Left lung (tissue), 10 donors: Measurements from ENCODE around the gene SCG5. TPM values are rescaled to one million over a fixed set of nuclear protein-coding genes. Genes with fewer than 3 reads are reported as not detected.
A peak's percentile ranks its signal among the peaks of the same experiment; 100 is the strongest.

ENCODE experiments used
- ATAC-seq: fragments of 200-7000 bp; cut with Tn5 transposase; one replicate; pipeline ENCODE4 v1.9.1; 2020; ENCODE audit warnings: moderate library complexity
- DNase-seq, 4 donors: peaks; one replicate each; pipeline ENCODE4 v3.0.0-alpha.2; 2013 to 2020
- H3K27ac ChIP-seq, 2 donors: fragments of 200-600 bp; sonication (generic) in 1 of 2; one replicate each; pipeline versions ENCODE4 v1.5.0 to v1.8.0; 2020 to 2021
- H3K27me3 ChIP-seq, 2 donors: fragments of 200-600 bp; sonication (generic) in 1 of 2; one replicate each; pipeline versions ENCODE4 v1.5.0 to v1.8.0; 2020 to 2021
- H3K36me3 ChIP-seq, 2 donors: fragments of 200-600 bp; sonication (generic) in 1 of 2; one replicate each; pipeline versions ENCODE4 v1.5.0 to v1.8.0; 2020 to 2021
- H3K4me1 ChIP-seq, 2 donors: fragments of 200-600 bp; one replicate each; pipeline ENCODE4 v1.8.0; 2021
- H3K4me3 ChIP-seq, 2 donors: fragments of 200-600 bp; sonication (generic) in 1 of 2; one replicate each; pipeline versions ENCODE4 v1.5.0 to v1.8.0; 2020 to 2021; ENCODE audit warnings: mild to moderate bottlenecking in 1 of 2
- H3K9me3 ChIP-seq, 2 donors: fragments of 200-600 bp; sonication (generic) in 1 of 2; one replicate each; pipeline versions ENCODE4 v1.5.0 to v1.8.0; 2020 to 2021
- CTCF ChIP-seq, 2 donors: fragments of 200-600 bp; sonication (generic) in 1 of 2; IDR thresholded peaks; one replicate each; pipeline versions ENCODE4 v1.5.0 to v1.8.0; 2021; ENCODE audit warnings: antibody characterized with exemption in 2 of 2
- intact Hi-C, 2 donors: fragments of 100-400 bp; cut with DNase I; formaldehyde crosslinking; loops; one replicate each; pipeline versions ENCODE4 v1.11.2 to v1.14.2; 2022
- polyA plus RNA-seq, 6 donors: library from polyadenylated mRNA; unstranded; fragments of 120-200 nt; gene quantifications; one replicate each; pipeline ENCODE4 v1.2.1, GENCODE V29; 2013; ENCODE audit not compliant: insufficient read length in 6 of 6
- total RNA-seq, 2 donors: library from RNA; stranded (reverse); fragmentation: NEBNext Ultra II Directional; extraction: Animal tissue kit (Norgen Biotek cat#: 25700); gene quantifications; one replicate each; pipeline ENCODE4 v1.2.1, GENCODE V29; 2021
- donor health status: DM: no; HTN: yes; CAD: no.
- donor health status: DM: no; HTN: no; CAD: no.

SCG5 gene
- total and polyA plus RNA-seq, 8 donors, result 0.73 to 12.7 (median 7.7) TPM

GRCh38 chr15:32715276-32715675 lies 73.8 kb downstream of the SCG5 start:
- intact Hi-C loops, result no loop called here

GRCh38 chr15:32716216-32716914 lies 74.9 kb downstream of the SCG5 start:
- intact Hi-C loops, result no loop called here
- no peak overlapping the region for H3K4me3 ChIP-seq
- no peak for DNase-seq
- H3K4me1 ChIP-seq, result peaks cover 15 to 21% of the 10 kb centered on the region in 2 donors
- no peaks in the 10 kb centered on the region for H3K9me3 ChIP-seq
- TF ChIP-seq CTCF (IDR thresholded peaks at IDR 0.05), result no peak
- no peaks in the 10 kb centered on the region for H3K36me3 ChIP-seq
- no peak overlapping the region for H3K27ac ChIP-seq
- ATAC-seq, result no peak
- peaks cover 72 to 100% of the 10 kb centered on the region in 2 donors for H3K27me3 ChIP-seq

More at GRCh38 chr15:32715276-32715675, 73.8 kb downstream of the SCG5 start:
- Histone ChIP-seq H3K36me3 (no peaks in the 10 kb centered on the region), H3K4me3 (no peak overlapping the region), H3K9me3 (no peaks in the 10 kb centered on the region), H3K27me3 (peaks cover 66 to 94% of the 10 kb centered on the region in 2 donors), H3K4me1 (peaks cover 15 to 21% of the 10 kb centered on the region in 2 donors), H3K27ac (no peak overlapping the region)
- ATAC-seq (no peak), DNase-seq (no peak)
- TF ChIP-seq CTCF (IDR thresholded peaks at IDR 0.05), result no peak

GRCh38 chr15:32716915-32717425 lies 75.5 kb downstream of the SCG5 start:
- peak overlapping the region in 1 of 2 donors; percentile 17 for H3K4me3 ChIP-seq
- no peak for TF ChIP-seq CTCF (IDR thresholded peaks at IDR 0.05)

GRCh38 chr15:32717426-32718226 lies 76.1 kb downstream of the SCG5 start, which contains the start of gene GREM1:
Gene GREM1 (plus strand): TSS chr15:32718004. CDS start chr15:32730691, 12,687 bp downstream.
- H3K36me3 ChIP-seq, result no peaks in the 10 kb centered on the region
- H3K4me1 ChIP-seq, result peaks cover 15 to 21% of the 10 kb centered on the region in 2 donors
- H3K4me3 ChIP-seq, result peak within 1 kb of the TSS; percentile 3 to 17
- no peaks in the 10 kb centered on the region for H3K9me3 ChIP-seq
- intact Hi-C loops, result no loop called here
- H3K27ac ChIP-seq, result no peak within 1 kb of the TSS
- ATAC-seq (no peak), DNase-seq (no peak)
- no peak for TF ChIP-seq CTCF (IDR thresholded peaks at IDR 0.05)
- H3K27me3 ChIP-seq, result peaks cover 72 to 94% of the 10 kb centered on the region in 2 donors

More at GRCh38 chr15:32716915-32717425, 75.5 kb downstream of the SCG5 start:
- Histone ChIP-seq H3K27ac (no peak overlapping the region), H3K36me3 (no peaks in the 10 kb centered on the region), H3K4me1 (peaks cover 15 to 21% of the 10 kb centered on the region in 2 donors), H3K9me3 (no peaks in the 10 kb centered on the region), H3K27me3 (peaks cover 72 to 100% of the 10 kb centered on the region in 2 donors)
- DNase-seq (no peak), ATAC-seq (no peak)
- intact Hi-C loops, result no loop called here
